SH-SY5Y (cell line): ENCODE data around the gene ATN1.

Experiments
- GATA2 ChIP-seq: IDR thresholded peaks from 2 replicates; pipeline ENCODE4 v1.6.1; 2011; ENCODE audit warnings: mild to moderate bottlenecking, low read depth, low read length
- GATA3 ChIP-seq: IDR thresholded peaks from 2 replicates; pipeline ENCODE4 v1.6.1; 2011; ENCODE audit warnings: low read depth, mild to moderate bottlenecking, low read length, moderate library complexity

- no peak for TF ChIP-seq GATA3
- no peak for TF ChIP-seq GATA2
These were observed 36.7 kb upstream of the ATN1 start for GRCh38 chr12:6890789-6891645.
